T-helper 1 cell treated with Interleukin-12 subunit alpha and Interleukin-12 subunit beta and Interleukin-4 antibody, amounts not matched to agents 30 μg/mL and 1 μg/mL, for 36 hours (primary cell): ENCODE measurements around the gene CLDND2.

ENCODE experiments used
- H3K27ac Mint-ChIP-seq: one replicate; pipeline ENCODE4 v1.8.0; 2021; ENCODE audit warnings: mild to moderate bottlenecking, mixed read lengths
- H3K27me3 Mint-ChIP-seq: one replicate; pipeline ENCODE4 v1.8.0; 2021; ENCODE audit warnings: low read depth, mixed read lengths
- H3K36me3 Mint-ChIP-seq: one replicate; pipeline ENCODE4 v1.8.0; 2021; ENCODE audit warnings: low read depth, mixed read lengths
- H3K4me1 Mint-ChIP-seq: one replicate; pipeline ENCODE4 v1.8.0; 2021; ENCODE audit warnings: low read depth, mixed read lengths
- H3K4me3 Mint-ChIP-seq: one replicate; pipeline ENCODE4 v1.8.0; 2021; ENCODE audit warnings: mild to moderate bottlenecking, moderate library complexity, mixed read lengths
- H3K9me3 Mint-ChIP-seq: one replicate; pipeline ENCODE4 v1.8.0; 2021; ENCODE audit warnings: mixed read lengths

CLDND2 gene

DNA sequence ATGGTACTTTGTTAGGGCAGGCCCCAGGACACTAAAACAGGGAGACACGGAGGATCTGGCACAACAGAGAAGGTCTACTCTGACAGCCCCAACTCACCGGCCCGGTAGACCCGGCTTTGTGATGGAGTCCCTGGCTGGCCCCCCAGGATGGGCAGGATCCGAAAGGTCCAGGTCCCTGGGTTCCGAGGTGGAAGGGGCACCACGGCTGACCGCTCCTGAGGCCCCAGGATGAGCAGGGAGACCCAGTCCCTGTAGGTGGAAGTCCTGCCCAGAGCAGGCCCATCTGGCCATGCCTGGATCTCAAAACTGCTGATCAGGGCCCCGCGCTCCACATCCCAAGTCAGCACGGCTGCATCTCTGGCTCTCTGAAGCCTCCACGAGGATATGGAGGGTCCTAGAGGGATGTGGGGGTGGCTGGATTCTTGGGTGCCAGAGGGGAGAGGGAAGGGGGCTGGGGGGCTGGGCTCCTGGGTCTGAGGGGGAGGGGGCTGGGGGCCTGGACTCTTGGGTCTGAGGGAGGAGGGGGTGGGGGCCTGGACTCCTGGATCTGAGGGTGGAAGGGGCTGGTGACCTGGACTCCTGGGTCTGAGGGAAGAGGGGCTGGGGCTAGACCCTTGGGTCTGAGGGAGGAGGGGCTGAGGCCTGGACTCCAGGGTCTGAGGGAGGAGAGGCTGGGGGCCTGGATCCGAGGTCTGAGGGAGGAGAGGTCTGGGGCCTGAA is 31.5 kb downstream of the CLDND2 start:
- Mint-ChIP-seq H3K4me3 (no peak overlapping the region), H3K27me3 (peaks cover 16% of the 10 kb centered on the region), H3K36me3 (no peaks in the 10 kb centered on the region), H3K27ac (no peak overlapping the region), H3K4me1 (peaks cover 11% of the 10 kb centered on the region), H3K9me3 (no peaks in the 10 kb centered on the region)

DNA sequence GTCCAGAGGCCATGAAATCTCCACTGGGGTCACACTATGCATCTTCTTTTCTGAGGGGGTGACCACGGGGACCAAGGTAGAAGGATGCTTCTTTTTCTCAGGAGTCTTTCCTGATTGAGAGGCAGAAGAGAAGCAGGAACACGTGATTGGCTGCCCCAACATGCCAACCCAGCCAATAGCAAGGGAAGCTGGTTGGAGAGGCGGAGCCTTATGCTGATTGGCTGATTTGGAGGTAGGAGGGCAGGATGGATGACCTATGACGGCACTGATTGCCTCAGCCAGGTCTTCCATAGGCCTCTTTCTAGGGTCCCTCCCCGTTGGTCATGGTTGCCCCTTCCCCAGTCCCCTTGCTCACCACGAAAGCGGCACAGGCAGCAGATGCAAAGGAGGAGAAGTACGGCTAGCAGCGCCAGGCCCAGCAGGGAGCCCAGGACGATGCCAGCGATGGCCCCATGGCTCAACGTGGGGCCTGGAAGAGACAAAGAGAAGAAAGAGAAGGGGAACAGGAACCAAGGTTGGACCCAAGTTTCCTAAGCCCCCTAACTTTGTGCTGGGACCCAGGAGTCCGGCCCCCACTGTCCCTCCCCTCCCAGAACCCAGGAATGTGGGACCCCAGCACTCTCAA is 34.9 kb downstream of the CLDND2 start:
- no peak overlapping the region for H3K27ac Mint-ChIP-seq
- no peak overlapping the region for H3K4me3 Mint-ChIP-seq
- no peaks in the 10 kb centered on the region for H3K9me3 Mint-ChIP-seq
- peaks cover 10% of the 10 kb centered on the region for H3K27me3 Mint-ChIP-seq
- no peaks in the 10 kb centered on the region for H3K36me3 Mint-ChIP-seq
- H3K4me1 Mint-ChIP-seq = peaks cover 4% of the 10 kb centered on the region

DNA sequence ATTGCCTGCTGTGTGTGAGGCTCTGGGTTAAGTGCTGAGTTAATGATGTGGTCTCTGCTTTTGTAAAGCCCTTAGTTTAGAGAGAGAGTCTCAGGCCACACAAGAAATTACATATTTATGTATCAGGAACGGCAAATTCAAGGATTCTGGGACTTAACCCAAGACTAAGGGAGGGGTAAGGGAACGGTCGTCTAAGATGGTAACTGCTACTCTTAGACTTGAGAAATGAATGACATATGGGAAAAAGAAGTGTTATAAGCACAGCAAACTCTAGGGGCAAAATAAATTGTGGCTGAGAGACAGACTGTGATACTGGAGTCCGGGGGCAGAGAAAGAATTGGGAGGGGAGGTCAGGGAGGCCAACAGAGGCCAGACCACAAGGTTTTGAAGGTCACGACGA is 37.1 kb downstream of the CLDND2 start:
- Mint-ChIP-seq H3K4me1 (peaks cover 4% of the 10 kb centered on the region), H3K9me3 (no peaks in the 10 kb centered on the region), H3K27ac (no peak overlapping the region), H3K4me3 (no peak overlapping the region), H3K27me3 (peaks cover 27% of the 10 kb centered on the region), H3K36me3 (no peaks in the 10 kb centered on the region)

DNA sequence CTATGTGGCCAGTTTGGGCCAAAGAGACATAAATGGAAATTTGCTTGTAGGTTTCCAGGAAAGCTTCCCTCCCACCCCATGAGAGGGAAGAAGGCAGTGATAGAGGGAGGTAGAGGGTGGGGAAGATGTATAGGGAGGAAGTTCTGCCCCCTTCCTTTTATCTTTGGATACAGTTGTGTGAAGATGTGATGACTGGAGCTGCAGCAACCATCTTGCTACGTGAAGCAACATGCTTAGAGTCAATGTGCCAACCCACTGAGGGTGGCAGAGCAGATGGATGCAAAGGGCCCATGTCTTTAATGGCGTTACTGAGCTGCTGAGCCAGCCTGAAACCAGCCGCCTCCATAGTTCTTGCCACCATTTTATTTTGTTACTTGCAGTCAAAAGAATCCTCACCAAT is 37.6 kb downstream of the CLDND2 start:
- Mint-ChIP-seq H3K27ac (no peak overlapping the region), H3K36me3 (no peaks in the 10 kb centered on the region), H3K27me3 (peaks cover 32% of the 10 kb centered on the region), H3K4me3 (no peak overlapping the region), H3K4me1 (peaks cover 4% of the 10 kb centered on the region), H3K9me3 (no peaks in the 10 kb centered on the region)

DNA sequence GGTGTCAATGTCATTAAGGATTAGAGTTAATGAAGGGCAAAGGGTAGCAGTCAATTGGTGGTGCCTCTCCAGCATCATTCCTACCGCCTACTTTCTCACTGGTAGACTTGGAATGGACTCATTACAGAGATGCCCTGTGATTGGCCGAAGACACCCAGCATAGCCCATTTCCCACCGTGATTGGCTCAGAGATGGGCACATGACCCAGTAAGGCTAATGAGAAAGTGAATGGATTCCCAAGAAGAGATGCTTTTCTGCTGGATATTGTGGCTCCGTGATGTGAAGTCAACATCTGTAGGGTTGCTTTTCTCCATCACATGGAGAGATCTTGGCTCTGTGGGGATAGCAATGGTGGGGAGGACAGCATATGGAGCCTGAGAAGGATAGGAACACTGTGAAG is 38.4 kb downstream of the CLDND2 start:
- H3K4me3 Mint-ChIP-seq = no peak overlapping the region
- H3K4me1 Mint-ChIP-seq = peaks cover 9% of the 10 kb centered on the region
- no peak overlapping the region for H3K27ac Mint-ChIP-seq
- peaks cover 39% of the 10 kb centered on the region for H3K27me3 Mint-ChIP-seq
- H3K9me3 Mint-ChIP-seq = no peaks in the 10 kb centered on the region
- H3K36me3 Mint-ChIP-seq = no peaks in the 10 kb centered on the region

GRCh38 chr19:51329411-51329810 is 39.4 kb downstream of the CLDND2 start:
- Mint-ChIP-seq H3K27ac (no peak overlapping the region), H3K4me3 (no peak overlapping the region), H3K36me3 (no peaks in the 10 kb centered on the region), H3K9me3 (no peaks in the 10 kb centered on the region), H3K4me1 (peaks cover 9% of the 10 kb centered on the region), H3K27me3 (peaks cover 43% of the 10 kb centered on the region)

- Mint-ChIP-seq H3K27ac (no peak overlapping the region), H3K4me1 (peaks cover 9% of the 10 kb centered on the region), H3K27me3 (peaks cover 45% of the 10 kb centered on the region), H3K4me3 (peak overlapping the region; percentile 75), H3K36me3 (no peaks in the 10 kb centered on the region), H3K9me3 (no peaks in the 10 kb centered on the region)
These were observed 41.5 kb downstream of the CLDND2 start for GRCh38 chr19:51327066-51328001.

GRCh38 chr19:51326216-51327065 is 42.4 kb downstream of the CLDND2 start:
- Mint-ChIP-seq H3K4me3 (no peak overlapping the region), H3K27me3 (peaks cover 45% of the 10 kb centered on the region), H3K36me3 (no peaks in the 10 kb centered on the region), H3K9me3 (no peaks in the 10 kb centered on the region), H3K27ac (no peak overlapping the region), H3K4me1 (peaks cover 9% of the 10 kb centered on the region)

GRCh38 chr19:51325161-51325976 is 43.4 kb downstream of the CLDND2 start:
- Mint-ChIP-seq H3K27ac (no peak overlapping the region), H3K4me1 (peaks cover 9% of the 10 kb centered on the region), H3K4me3 (no peak overlapping the region), H3K36me3 (no peaks in the 10 kb centered on the region), H3K27me3 (peaks cover 45% of the 10 kb centered on the region), H3K9me3 (no peaks in the 10 kb centered on the region)

GRCh38 chr19:51324167-51324481 is 44.7 kb downstream of the CLDND2 start:
- no peaks in the 10 kb centered on the region for H3K36me3 Mint-ChIP-seq
- H3K27ac Mint-ChIP-seq = no peak overlapping the region
- peaks cover 40% of the 10 kb centered on the region for H3K27me3 Mint-ChIP-seq
- no peaks in the 10 kb centered on the region for H3K9me3 Mint-ChIP-seq
- peaks cover 9% of the 10 kb centered on the region for H3K4me1 Mint-ChIP-seq
- H3K4me3 Mint-ChIP-seq = no peak overlapping the region

DNA sequence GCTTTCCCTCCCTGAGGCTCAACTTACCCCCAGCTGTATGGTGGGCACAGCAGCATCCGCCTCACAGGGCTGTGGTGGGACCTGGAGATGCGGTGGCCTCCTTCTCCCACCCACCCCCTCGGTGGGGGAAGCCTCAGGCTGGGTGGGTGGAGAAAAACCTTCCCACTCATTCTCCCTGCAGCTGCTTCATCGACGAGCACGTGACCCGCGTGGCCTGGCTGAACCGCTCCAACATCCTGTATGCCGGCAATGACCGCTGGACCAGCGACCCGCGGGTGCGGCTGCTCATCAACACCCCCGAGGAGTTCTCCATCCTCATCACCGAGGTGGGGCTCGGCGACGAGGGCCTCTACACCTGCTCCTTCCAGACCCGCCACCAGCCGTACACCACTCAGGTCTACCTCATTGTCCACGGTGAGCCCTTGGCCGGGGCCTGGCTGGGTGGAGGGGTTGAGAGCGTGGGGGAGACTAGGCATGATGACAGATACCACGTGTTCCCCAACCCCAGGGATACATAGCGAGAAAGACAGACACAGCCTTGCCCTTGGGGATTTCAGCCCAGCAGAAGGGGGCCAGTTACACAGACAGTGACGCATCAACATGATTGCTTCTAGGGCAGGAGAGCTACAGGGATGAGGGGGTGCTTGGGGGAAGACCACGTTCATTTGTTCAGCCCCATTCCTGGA is 45.2 kb downstream of the CLDND2 start:
- Mint-ChIP-seq H3K9me3 (no peaks in the 10 kb centered on the region), H3K4me3 (no peak overlapping the region), H3K27ac (no peak overlapping the region), H3K27me3 (peaks cover 39% of the 10 kb centered on the region), H3K36me3 (no peaks in the 10 kb centered on the region), H3K4me1 (peaks cover 9% of the 10 kb centered on the region)

DNA sequence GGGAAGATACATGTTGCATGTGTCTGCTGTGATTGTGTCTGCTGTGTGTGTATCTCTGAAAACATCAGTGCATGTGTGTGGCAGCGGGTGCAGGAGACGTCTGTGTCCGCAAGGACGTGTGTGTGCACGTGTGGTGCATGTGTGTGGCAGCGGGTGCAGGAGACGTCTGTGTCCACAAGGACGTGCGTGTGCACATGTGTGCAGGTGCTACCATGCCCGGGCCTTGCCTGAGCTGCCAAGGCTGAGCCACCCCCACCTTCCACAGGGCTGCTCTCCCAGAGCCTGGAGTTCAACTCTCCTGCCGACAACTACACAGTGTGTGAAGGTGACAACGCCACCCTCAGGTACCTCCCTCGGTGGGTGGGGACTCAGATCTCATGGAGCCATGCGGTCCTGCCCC is 47.0 kb downstream of the CLDND2 start:
- H3K36me3 Mint-ChIP-seq = no peaks in the 10 kb centered on the region
- no peak overlapping the region for H3K27ac Mint-ChIP-seq
- H3K4me3 Mint-ChIP-seq = no peak overlapping the region
- H3K4me1 Mint-ChIP-seq = peaks cover 5% of the 10 kb centered on the region
- peaks cover 24% of the 10 kb centered on the region for H3K27me3 Mint-ChIP-seq
- H3K9me3 Mint-ChIP-seq = no peaks in the 10 kb centered on the region

GRCh38 chr19:51320280-51320657 is 48.5 kb downstream of the CLDND2 start:
- Mint-ChIP-seq H3K27me3 (peaks cover 9% of the 10 kb centered on the region), H3K36me3 (no peaks in the 10 kb centered on the region), H3K4me3 (no peak overlapping the region), H3K27ac (no peak overlapping the region), H3K9me3 (no peaks in the 10 kb centered on the region), H3K4me1 (peaks cover 2% of the 10 kb centered on the region)
